ENCODE results near the gene PDE8A.
"Not testable (repeated sequence)": the region's sequence is repeated elsewhere in the genome, so short reads cannot be mapped to it uniquely, and the experiment has no call there.

PDE8A gene

DNA sequence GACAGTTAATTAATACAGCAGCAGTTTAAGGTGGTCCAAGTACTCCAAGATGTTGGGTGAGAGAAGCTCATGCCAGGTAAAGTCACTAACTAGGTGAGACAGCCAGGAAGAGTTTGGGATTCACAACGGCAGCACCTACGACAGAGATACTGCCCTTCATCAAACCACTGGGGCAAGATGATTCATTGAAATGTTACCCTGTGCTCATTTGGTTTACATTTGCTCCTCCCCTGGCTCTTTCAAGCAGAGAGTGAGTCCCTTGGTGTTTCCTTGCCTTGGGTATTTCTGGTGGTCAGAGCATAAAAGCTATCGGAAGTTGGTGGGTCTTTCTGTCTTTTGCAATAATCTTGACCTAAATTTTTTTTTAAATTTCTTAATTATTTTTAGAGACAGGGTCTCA is 19.9 kb upstream of the PDE8A start:
- DNase-seq (ENCODE audit: low read depth) = no peak

DNA sequence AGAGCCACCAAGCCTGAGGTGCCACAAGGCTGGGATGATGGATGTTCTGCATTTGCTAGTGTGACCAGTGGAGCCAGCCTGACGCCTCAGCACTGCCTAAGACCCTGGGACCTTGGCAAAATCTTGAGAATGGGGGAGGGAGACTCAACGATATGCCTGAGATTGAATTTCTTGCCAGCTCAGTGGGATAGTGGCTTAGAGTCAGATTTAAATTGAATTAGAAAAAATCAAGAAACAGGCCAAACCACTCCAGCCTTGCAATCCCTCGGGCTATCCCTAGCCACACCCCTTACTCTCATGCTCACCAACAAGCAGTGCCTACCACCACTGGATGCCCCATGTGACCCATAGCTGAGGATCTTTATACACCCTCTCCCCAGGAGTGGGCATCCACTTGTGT is 18.7 kb upstream of the PDE8A start:
- DNase-seq (ENCODE audit: low read depth) = no peak

DNA sequence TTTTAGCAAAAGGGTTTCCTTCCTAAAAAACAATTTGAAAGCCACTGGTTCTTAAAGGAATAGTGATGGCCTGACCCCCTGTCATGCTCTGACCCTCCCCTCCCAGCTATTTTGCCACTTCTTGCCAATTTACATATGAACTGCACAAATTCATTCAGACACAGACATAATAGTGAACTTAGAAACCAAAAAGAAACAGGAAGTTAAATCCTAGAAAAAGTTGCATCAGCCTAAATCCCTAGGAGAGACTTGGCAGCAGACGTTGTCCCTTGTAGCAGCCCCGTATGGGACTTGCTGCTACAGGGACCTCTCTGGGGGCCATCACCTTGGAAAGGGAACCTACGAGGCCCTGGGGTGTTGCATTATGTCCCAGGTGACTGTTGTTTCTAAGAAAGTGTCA is 14.3 kb upstream of the PDE8A start:
- DNase-seq (ENCODE audit: low read depth) = no peak

DNA sequence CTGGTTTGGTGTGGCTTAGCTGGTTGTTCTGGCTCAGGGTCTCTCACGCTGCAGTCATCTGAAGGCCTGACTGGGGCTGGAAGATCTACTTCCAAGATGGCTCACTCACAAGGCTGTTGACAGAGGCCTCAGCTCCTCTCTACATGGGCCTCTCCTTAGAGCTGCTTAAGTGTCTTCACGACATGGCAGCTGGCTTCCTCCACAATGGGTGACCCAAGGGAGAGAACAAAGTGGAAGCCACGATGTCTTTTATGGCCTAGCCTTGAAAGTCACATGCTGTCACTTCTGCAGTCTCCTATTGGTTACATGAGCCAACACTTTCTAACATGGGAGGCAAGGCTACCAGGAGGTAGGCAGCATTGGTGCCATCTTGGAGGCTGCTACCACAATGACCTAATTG is 13.4 kb upstream of the PDE8A start:
- DNase-seq (ENCODE audit: low read depth) = no peak

DNA sequence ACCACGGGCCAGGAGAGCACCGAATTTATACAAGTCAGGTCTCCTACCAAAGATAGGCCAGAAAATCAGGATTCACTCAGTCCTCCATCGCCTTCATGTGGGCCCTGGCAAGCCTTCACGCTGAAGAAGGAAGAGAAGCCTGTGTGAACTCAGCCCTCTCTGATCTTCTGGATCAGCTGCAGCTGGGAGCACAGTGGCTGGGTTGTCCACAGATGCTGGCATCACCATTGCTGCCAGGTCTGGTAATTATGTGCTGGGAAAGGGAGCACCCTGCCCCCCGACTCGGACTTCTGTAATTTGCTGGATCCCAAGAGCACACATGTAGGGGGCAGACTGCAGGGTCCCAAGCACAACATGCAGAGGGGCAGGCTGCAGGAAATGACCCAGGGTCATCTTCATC is 12.4 kb upstream of the PDE8A start:
- DNase-seq (ENCODE audit: low read depth) = no peak

DNA sequence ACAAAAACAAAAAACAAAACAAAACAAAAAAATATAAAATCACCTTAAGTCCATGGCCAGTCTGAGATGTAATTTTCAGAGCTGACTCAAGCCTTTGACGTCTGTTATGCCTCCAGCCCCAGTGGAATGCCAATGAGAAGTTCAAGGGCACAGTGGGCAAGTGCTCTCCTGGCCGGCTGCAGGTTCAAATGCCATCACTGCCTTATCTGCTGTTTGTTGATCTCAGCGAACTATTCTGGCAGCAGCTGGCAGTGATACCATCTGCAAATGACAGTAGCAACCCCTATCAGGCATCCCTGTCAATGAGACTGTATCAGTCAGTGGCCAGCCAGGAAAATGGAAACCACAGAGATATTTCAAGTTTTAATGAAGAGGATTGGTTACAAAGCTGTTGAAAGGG is 10.8 kb upstream of the PDE8A start:
- DNase-seq (ENCODE audit: low read depth) = no peak

DNA sequence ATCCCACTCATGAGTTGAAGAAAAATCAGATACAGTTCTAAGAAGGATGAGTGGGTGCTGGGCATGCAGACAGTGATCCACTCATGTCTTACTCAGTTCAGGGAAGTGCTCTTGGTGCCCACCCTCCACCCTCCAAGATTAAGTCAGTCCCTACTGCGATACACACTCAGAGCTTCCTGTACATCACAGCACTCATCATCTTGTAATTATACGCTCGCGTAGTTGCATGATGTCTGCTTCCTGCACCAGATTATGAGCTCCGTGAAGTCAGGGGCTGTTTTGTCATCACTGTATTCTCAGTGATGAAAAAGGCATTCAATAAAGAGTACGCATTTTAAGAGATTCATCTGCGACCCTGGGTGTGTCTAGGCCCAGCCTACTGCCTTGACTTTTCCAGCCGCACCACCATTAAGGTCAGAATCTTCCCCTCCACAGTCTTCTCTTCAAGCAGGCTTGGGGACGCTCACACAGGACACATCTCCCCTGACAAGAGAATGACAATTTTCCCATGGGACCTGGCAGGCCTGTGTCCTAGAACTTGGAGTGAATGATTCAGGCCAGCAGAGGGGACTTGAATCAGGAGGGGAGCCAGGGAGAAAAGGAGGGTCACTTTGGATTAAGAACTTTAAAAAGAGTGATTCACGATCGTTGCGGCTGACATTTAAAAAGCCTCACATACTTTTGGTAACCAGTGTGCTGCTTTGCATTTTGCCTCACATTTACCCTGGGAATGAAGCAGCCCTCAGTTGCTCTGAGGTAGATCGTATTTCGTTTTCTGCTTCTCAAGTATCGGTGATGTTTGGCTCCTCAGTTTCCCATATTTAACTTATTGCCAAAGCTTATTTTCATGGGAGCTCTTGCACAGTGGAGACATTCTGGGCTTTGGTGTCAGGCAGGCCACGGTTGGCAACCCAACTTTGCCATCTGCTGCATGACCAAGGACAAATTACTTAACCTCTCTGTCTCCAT is 7.9 kb upstream of the PDE8A start:
- DNase-seq (ENCODE audit: low read depth) = no peak

DNA sequence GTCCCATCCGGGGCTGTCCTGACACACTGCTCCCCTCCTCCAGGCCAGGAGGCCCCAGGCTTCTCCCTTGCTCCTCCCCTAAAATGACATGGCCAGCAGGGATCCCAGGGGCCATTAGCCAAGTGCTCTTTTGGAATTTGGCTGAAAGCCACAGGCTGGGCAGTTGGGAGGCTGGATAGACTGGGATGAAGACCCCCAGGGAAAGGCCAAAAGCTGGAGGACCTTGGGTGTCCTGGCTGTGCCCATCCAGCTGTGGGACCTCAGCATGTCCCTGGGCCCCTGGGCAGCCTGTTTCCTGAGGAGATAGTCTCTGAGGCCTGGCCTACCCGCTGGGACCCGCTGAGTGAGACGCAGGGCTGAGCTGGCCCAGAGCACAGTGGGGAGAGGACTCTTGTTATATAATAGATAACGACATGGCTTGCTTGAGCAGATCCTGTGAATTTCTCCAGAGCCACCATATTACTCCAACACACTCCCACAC is 5.7 kb upstream of the PDE8A start:
- no peak for DNase-seq (ENCODE audit: low read depth)

DNA sequence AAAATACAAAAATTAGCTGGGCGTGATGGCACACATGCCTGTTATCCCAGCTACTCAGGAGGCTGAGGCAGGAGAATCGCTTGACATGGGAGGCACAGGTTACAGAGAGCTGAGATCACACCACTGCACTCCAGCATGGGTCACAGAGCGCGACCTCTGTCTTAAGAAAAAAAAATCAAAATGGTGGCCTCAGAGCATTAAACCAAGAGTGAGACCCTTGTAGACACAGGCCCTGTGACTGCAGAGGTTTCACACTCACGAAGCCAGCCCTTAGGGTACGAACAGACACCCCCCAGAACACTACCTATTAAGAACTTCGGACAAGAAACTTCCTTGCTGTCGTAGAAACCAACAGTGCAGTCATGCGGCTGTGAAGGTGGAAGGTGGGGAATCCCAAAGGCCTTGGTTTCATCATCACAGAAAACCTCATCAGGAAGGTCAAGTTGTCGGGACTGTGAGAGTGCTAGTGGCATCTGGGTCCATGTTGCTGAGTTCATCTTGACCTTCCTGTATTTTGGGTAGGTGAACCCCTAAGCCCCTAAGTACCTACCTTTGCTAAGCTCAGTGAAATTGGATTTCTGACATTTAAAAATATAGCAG is 4.8 kb upstream of the PDE8A start:
- no peak for DNase-seq (ENCODE audit: low read depth)

DNA sequence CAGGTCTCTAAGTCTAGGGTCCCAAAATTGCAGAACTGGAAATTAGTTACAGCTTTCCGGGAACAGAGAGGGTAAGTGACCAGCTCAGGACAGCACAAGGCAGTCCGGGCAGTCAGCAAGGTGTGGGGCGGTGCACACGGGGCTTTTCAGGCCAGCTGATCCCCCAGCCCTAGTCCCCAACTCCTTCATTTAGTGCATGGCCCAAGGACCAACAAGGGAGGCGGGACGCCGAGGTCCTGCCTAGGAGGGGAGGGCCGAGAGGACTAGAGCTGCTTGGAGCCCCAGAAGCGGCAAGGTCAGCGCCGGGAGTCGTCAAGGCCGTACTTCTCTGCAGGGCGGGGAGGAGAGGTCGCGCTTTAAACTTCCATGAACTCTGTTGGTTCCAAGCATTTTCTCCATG is 2.0 kb upstream of the PDE8A start:
- no peak for DNase-seq (ENCODE audit: low read depth)

DNA sequence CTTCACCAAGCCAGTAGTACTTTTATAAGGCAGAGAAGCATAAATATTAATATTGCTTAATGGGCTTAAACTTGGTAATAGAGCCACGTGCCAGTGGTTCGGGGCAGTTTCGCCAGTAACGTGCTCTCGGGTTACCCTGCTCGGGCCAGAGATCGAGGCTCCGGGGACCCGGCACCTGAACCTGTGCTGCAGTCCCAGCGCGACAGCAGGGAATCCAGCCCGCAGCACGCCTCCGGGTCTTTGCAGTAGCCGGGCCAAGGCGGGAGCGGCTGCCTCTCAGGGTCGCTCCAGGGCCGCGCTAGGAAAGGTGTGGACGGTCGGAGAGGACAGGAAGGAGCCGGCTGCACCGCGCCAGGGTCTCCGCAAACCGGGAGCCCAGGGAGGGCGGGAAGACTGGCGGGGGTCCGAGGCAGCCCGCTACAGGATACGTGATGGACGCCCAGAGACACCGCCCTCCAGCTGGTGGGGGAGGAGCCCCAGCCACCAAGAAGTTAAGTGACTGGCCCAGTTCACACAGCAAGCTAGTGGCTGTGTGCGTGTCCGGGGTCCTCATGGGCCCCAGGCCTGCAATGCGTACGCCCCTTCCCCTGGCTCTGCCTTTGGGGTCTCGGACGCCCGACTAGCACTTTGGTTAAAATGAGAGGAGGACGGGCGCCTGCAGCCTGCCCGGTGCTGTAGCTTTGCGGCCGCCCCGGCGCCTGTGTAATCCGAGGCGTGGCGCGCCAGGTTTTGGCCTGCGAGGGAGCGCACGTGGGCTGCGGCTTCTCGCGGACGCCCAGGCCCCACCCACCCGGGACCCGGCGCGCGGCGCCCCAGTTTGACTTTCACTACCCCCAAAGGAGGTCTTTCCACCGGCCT is 1.2 kb upstream of the PDE8A start:
- peak; percentile 36 for DNase-seq (ENCODE audit: low read depth)

DNA sequence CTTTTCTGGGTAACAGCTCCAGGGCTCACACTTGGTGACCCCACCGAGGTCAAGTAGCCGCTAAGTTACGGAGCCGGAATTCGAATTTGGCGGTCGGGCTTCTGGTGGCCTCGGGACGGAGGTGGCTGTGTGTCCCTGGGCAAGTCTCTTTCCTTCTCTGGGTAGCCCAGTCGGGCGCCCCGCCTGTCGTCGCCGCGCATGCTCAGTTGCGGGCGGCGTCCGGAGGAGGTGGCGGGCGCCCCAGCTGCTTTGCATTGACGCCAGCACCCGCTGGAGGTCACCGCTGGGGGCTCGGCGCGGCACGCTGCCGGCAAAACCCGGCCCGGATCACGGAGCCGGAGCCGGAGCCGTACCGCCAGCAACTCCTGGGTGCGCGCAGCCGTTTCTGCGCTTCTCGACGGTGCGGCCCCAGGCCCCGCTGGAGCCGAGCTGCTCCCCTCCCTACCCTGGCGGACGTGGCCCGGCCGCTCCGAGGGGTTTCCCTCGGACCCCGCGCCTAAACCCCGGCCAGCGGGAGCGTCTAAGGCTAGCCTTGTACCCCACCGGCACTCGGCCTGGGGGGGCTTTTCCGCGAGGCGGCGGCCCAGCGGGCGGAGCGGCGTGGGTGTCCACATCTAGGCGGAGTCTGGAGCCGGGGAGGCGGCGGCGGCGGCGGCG is 474 bp upstream of the PDE8A start:
- peak; percentile 93 for DNase-seq (ENCODE audit: low read depth)

DNA sequence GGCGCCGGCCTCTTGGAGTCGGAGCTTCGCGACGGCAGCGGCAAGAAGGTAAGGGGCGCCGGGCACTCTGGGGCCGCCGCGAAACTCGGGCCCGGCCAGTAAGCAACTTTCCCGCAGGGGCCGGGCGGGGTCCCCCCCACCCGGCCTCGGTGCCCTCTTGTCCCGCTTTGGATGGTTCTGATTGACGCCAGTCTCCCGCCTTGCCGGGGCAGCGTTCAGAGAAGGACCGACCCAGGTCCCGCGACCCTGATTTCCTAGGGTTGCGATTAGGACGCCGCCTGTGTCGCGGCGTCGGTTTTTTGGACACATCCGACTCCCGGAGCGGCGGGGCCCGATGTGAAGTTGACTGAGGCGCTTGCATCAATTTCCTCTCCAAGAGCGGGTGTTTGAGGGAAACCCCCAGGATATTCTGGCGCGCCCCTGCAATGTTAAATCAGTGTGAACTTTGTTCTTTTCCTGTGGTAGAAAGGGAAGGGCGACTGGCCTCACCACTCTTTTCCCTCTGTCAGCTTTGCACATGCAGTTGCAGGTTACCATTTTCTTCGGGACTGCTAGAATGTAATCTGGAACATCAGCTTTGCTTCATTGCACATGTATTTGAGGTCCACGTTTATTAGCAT is 755 bp downstream of the PDE8A start:
- no peak for DNase-seq (ENCODE audit: low read depth)

DNA sequence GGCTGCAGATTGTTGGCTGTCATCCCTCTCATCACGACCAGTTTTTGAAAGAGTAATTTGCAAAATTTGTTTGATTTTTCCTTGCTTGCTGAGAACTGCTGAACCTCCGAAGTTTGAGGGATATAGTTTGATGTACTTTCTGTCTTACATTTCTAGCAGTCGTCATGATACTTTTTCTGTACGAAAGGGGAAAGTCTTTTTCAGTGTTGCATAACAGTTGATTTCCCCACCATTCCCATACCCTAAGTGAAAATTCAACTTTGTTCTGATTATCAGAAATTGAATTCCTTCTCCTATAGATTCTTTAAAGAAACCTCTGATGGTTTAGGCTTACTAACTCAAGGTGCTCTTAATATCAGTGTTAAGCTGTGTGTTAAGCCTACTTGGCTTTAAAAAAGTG is 1.6 kb downstream of the PDE8A start:
- no peak for DNase-seq (ENCODE audit: low read depth)

DNA sequence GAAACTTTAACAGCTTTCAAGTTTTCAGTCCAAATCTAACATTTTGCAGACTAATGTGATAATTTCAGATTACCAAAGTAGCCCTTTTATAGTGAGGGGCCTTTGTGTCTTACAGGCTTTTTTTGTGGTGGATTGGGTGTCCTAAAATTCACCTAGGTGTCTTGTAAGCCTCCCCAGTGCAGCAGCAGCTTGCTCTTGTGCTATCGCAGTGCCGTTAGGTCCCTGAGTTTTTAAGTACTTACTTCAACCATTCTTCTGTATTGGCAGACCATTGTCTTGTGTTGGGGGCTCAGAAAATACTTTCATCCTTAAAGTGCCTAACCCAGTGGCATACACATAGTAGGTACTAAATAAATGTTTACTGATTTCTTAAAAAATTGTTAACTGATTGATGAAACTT is 2.1 kb downstream of the PDE8A start:
- DNase-seq (ENCODE audit: low read depth) = no peak

DNA sequence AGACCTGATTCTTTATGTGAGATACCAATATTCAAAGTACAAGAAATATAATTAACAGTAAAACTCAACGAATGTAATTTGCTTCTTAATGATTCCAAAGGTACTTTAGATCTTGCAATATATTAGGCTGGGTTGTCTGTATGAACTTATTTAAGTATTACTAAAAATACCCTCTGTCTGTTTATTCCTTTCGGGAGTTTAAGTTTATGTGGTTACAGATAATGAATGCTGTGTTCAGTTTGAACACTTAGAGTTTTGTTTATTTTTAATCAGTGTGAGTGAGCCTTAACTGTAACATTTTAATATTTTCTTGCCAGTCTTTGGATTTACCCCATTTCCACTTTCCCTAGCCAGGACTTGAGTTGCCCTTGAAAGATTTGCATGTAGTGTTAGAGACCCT is 3.5 kb downstream of the PDE8A start:
- DNase-seq (ENCODE audit: low read depth) = no peak

DNA sequence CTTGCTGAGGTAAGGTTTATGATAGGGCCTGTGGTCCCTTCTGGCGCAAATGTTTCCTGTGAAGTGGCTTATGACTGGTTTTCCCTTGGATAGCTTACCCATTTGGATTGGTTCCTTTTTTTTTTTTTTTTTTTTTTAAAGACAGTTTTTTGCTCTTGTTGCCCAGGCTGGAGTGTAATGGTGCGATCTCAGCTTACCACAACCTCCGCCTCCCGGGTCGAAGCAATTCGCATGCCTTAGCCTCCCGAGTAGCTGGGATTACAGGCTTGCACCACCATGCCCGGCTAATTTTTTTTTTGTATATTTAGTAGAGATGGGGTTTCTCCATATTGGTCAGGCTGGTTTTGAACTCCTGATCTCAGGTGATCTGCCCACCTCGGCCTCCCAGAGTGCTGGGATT is 5.7 kb downstream of the PDE8A start:
- DNase-seq (ENCODE audit: low read depth) = not testable (repeated sequence)

DNA sequence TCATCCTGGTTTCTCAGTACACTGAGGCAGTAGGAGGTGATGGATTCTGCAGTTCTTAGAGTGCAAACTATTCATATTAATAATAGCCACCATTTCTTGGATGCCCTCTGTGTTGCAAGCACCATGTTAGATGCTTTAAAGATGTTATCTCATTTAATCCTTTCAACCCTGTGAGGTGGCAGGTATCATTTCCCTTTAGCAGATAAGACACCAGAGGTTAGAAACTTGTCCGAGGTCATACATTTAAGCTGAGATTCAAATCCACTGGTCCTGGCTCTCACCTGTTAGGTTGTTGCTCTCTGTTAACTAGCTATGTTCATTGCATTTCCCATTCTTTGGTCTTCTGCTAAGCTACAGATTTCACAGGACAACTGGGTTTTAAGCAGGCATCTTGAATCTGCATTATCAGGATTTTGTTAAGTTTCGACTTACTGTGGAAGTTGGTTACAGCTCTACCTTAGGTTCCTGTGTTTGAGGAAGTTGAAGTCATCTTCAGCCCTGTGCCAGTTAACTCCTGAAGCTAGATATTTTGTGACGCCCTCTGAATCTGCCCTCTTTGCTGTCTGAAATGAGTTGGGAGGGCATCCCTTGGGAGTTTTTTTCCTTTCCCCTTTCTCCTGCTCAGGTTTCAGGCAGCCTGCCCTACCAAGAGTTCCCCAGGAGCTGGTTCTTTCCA is 6.4 kb downstream of the PDE8A start:
- DNase-seq (ENCODE audit: low read depth) = no peak

DNA sequence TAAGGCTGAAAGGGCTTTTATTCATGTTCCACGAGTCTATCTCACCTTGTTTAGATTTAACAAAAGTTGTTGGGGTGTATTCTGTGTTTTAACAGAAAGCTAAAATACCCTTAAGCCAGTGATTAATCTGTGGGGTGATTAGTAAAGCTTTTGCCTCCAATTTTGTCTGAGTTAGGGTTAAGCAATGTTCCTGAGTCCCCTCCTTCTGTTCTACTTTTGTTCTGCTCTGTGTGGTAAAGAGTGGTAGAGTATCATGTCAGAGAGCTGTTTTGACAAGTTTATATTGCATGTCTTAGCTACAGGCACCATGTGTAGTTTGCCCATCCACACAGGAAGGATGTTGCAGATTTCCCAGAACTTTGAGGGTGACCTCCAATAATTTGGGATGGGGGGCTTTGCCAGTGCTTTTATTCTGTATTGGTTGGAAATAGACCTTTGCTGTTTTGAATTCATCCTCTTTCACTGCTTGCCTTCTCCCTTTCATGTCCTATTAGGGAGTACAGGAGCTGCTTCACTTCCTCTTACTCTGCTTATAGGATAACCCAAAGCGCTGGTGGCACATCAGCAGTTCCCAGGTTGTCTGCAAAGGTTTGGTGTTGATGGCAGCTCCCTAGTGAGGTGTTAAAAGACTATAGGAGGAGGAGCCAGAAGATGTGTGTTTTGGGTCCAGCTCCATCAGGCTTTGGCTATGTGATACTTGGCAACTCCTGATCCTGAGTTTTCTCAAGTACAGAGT is 7.4 kb downstream of the PDE8A start:
- no peak for DNase-seq (ENCODE audit: low read depth)

DNA sequence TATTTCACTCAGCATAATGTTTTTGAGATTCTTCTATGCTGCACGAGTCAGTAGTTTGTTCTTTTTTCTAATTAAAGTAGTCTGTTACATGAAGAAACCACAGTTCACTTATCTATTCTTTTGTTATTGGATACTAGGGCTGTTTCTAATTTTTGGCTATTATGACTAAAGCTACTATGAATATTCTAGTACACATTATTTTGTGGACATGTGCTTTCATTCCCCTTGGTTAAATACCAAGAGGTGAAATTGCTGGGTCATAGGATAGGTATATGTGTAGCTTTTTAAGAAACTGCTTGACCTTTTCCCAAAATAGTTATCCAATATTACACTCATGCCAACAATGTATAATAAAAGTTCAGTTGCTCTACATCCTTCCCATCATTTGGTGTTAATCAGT is 8.9 kb downstream of the PDE8A start:
- DNase-seq (ENCODE audit: low read depth) = no peak
